ENCODE data around the gene APOC4. TPM values are rescaled to one million over a fixed set of nuclear protein-coding genes. Genes with fewer than 3 reads are reported as not detected.

APOC4 gene
- total and polyA plus RNA-seq, 2 donors from 2014 or later = not detected

- no peak for FAIRE-seq
- H3K36me3 ChIP-seq (ENCODE audit: control insufficient read depth in 2 of 3, insufficient read depth in 3 of 3, low read length in 3 of 3) = peaks cover 0 to 12% (median 8%) of the 10 kb centered on the region in 3 donors
- H3K27ac ChIP-seq (ENCODE audit: low read depth in 2 of 2, low read length in 2 of 2) = no peak overlapping the region
- TF ChIP-seq CTCF (IDR thresholded peaks at IDR 0.05; ENCODE audit: borderline replicate concordance, extremely low read depth, insufficient read depth) = no peak
- intact Hi-C loops (cut with DNase I) = no loop called here
- H3K27me3 ChIP-seq (ENCODE audit: control insufficient read depth, insufficient read depth, low read length) = no peaks in the 10 kb centered on the region
- no peak overlapping the region for H3K9ac ChIP-seq (ENCODE audit: low read length in 3 of 3)
- peaks cover 0 to 19% (median 12%) of the 10 kb centered on the region in 3 donors for H3K4me1 ChIP-seq (ENCODE audit: control insufficient read depth in 2 of 3, insufficient read depth in 2 of 3, low read depth in 1 of 3, low read length in 3 of 3)
- H3K9me3 ChIP-seq (ENCODE audit: control insufficient read depth in 2 of 3, insufficient read depth in 1 of 3, low read length in 3 of 3) = no peaks in the 10 kb centered on the region
- DNase-seq = no peak
- H3K4me3 ChIP-seq (ENCODE audit: low read length in 3 of 3) = no peak overlapping the region
Observed at GRCh38 chr19:44894052-44894400, 48.0 kb upstream of the APOC4 start.

- intact Hi-C loops (cut with DNase I) = no loop called here
- peaks cover 0 to 12% (median 8%) of the 10 kb centered on the region in 3 donors for H3K36me3 ChIP-seq (ENCODE audit: control insufficient read depth in 2 of 3, insufficient read depth in 3 of 3, low read length in 3 of 3)
- no peaks in the 10 kb centered on the region for H3K9me3 ChIP-seq (ENCODE audit: control insufficient read depth in 2 of 3, insufficient read depth in 1 of 3, low read length in 3 of 3)
- no peaks in the 10 kb centered on the region for H3K27me3 ChIP-seq (ENCODE audit: control insufficient read depth, insufficient read depth, low read length)
- peaks cover 0 to 15% (median 12%) of the 10 kb centered on the region in 3 donors for H3K4me1 ChIP-seq (ENCODE audit: control insufficient read depth in 2 of 3, insufficient read depth in 2 of 3, low read depth in 1 of 3, low read length in 3 of 3)
- no peak overlapping the region for H3K4me3 ChIP-seq (ENCODE audit: low read length in 3 of 3)
- TF ChIP-seq CTCF (IDR thresholded peaks at IDR 0.05; ENCODE audit: borderline replicate concordance, extremely low read depth, insufficient read depth) = no peak
- FAIRE-seq (no peak), DNase-seq (no peak)
- no peak overlapping the region for H3K27ac ChIP-seq (ENCODE audit: low read depth in 2 of 2, low read length in 2 of 2)
- H3K9ac ChIP-seq (ENCODE audit: low read length in 3 of 3) = no peak overlapping the region
Observed at GRCh38 chr19:44894946-44895345, 47.1 kb upstream of the APOC4 start.

GRCh38 chr19:44897835-44898234 is 44.2 kb upstream of the APOC4 start:
- no peak for TF ChIP-seq CTCF (IDR thresholded peaks at IDR 0.05; ENCODE audit: borderline replicate concordance, extremely low read depth, insufficient read depth)
- peaks cover 0 to 16% (median 11%) of the 10 kb centered on the region in 3 donors for H3K36me3 ChIP-seq (ENCODE audit: control insufficient read depth in 2 of 3, insufficient read depth in 3 of 3, low read length in 3 of 3)
- intact Hi-C loops (cut with DNase I) = no loop called here
- FAIRE-seq = no peak
- DNase-seq = no peak
- H3K4me1 ChIP-seq (ENCODE audit: control insufficient read depth in 2 of 3, insufficient read depth in 2 of 3, low read depth in 1 of 3, low read length in 3 of 3) = peaks cover 0 to 4% (median 0%) of the 10 kb centered on the region in 3 donors
- H3K9me3 ChIP-seq (ENCODE audit: control insufficient read depth in 2 of 3, insufficient read depth in 1 of 3, low read length in 3 of 3) = no peaks in the 10 kb centered on the region
- no peak overlapping the region for H3K27ac ChIP-seq (ENCODE audit: low read depth in 2 of 2, low read length in 2 of 2)
- H3K27me3 ChIP-seq (ENCODE audit: control insufficient read depth, insufficient read depth, low read length) = no peaks in the 10 kb centered on the region
- no peak overlapping the region for H3K4me3 ChIP-seq (ENCODE audit: low read length in 3 of 3)
- H3K9ac ChIP-seq (ENCODE audit: low read length in 3 of 3) = no peak overlapping the region

Measured in kidney (tissue), 14 donors.